HEK293T (cell line): ENCODE data around the gene TBC1D22A.
"Not testable (repeated sequence)": the region's sequence is repeated elsewhere in the genome, so short reads cannot be mapped to it uniquely, and the experiment has no call there.

Experiments used
- ARNT ChIP-seq: fragments of 450-650 bp; IDR thresholded peaks from 2 replicates; pipeline ENCODE4 v1.6.1; 2017; ENCODE audit warnings: mild to moderate bottlenecking
- BHLHE40 ChIP-seq: fragments of 450-650 bp; IDR thresholded peaks from 2 replicates; pipeline ENCODE4 v1.6.1; 2016; ENCODE audit warnings: mild to moderate bottlenecking, moderate library complexity, borderline replicate concordance
- FOXA1 ChIP-seq: fragments of 450-650 bp; IDR thresholded peaks from 2 replicates; pipeline ENCODE4 v1.6.1; 2016; ENCODE audit warnings: mild to moderate bottlenecking
- HDGF ChIP-seq: fragments of 450-650 bp; IDR thresholded peaks from 2 replicates; pipeline ENCODE4 v1.6.1; 2017; ENCODE audit warnings: antibody characterized with exemption, borderline replicate concordance

DNA sequence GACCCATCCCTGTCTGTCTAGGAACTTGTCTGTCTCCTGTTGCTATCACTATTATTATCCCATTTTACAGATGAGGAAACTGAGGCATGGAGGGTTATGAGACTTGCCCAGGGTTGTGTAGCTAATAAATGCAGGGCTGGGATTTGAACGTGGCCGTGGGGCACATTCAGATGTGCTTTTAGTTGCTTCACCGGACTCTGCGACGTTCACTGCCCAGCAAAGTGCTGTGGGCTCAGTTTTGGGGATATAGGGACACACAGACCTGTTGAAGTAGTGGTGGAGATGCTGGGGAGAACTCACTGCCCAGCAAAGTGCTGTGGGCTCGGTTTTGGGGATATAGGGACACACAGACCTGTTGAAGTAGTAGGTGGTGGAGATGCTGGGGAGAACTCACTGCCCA lies 405.5 kb downstream of the TBC1D22A start:
- TF ChIP-seq HDGF, BHLHE40, FOXA1, ARNT: not testable (repeated sequence)
